HG03280 (cell line): ENCODE data around the gene CHKA.

Source experiments
- ATAC-seq: cut with Tn5 transposase; IDR thresholded peaks from one replicate; pipeline ENCODE4 v1.9.1; 2021; ENCODE audit warnings: mild to moderate bottlenecking, moderate library complexity; ENCODE audit not compliant: unreplicated experiment

CHKA gene

GRCh38 chr11:68077617-68078582, 43.3 kb downstream of the CHKA start:
- no peak for ATAC-seq

- no peak for ATAC-seq
Observed at GRCh38 chr11:68076371-68077042, 44.7 kb downstream of the CHKA start.

GRCh38 chr11:68074584-68075352, 46.4 kb downstream of the CHKA start:
- ATAC-seq = no peak

- ATAC-seq = no peak
Observed at GRCh38 chr11:68071281-68072048, 49.7 kb downstream of the CHKA start.

- no peak for ATAC-seq
Observed at GRCh38 chr11:68067991-68068390, 53.2 kb downstream of the CHKA start.

GRCh38 chr11:68066742-68067141, 54.4 kb downstream of the CHKA start:
- no peak for ATAC-seq

GRCh38 chr11:68065841-68066240, 55.3 kb downstream of the CHKA start:
- no peak for ATAC-seq

- no peak for ATAC-seq
Observed at GRCh38 chr11:68064926-68065325, 56.3 kb downstream of the CHKA start.

- no peak for ATAC-seq
Observed at GRCh38 chr11:68061508-68061907, 59.7 kb downstream of the CHKA start.

- no peak for ATAC-seq
Observed at GRCh38 chr11:68057807-68058206, 63.4 kb downstream of the CHKA start.

GRCh38 chr11:68056317-68057285, 64.6 kb downstream of the CHKA start:
- no peak for ATAC-seq

GRCh38 chr11:68053981-68054812, 67.0 kb downstream of the CHKA start:
- no peak for ATAC-seq

GRCh38 chr11:68053117-68053516, 68.1 kb downstream of the CHKA start:
- no peak for ATAC-seq

GRCh38 chr11:68052137-68052873, 68.9 kb downstream of the CHKA start:
- ATAC-seq = no peak

GRCh38 chr11:68051191-68052136, 69.7 kb downstream of the CHKA start:
- no peak for ATAC-seq

GRCh38 chr11:68050371-68050841, 70.8 kb downstream of the CHKA start:
- ATAC-seq = no peak
